PFSK-1 (cell line): Measurements from ENCODE around the gene TNP2.

Experiments
- FOXP2 ChIP-seq: optimal IDR thresholded peaks from 2 replicates; pipeline ENCODE3; 2011; ENCODE audit warnings: borderline replicate concordance, control low read depth, inconsistent platforms; ENCODE audit not compliant: insufficient read depth; ENCODE audit errors: extremely low read length, extremely low read depth
- POLR2AphosphoS5 ChIP-seq: IDR thresholded peaks from 2 replicates; pipeline ENCODE4 v1.6.1; 2012; ENCODE audit warnings: low read depth, mild to moderate bottlenecking, control low read depth, low read length, moderate library complexity
- REST ChIP-seq, 2 experiments: IDR thresholded peaks; 2 replicates each; pipeline versions ENCODE4 v1.6.1 to v1.8.0; 2011 to 2012; ENCODE audit warnings: low read depth in 2 of 2, low read length in 2 of 2, control low read depth in 1 of 2, inconsistent platforms in 1 of 2, mild to moderate bottlenecking in 1 of 2, moderate library complexity in 1 of 2; ENCODE audit not compliant: insufficient read depth in 1 of 2
- SIN3A ChIP-seq: IDR thresholded peaks from 2 replicates; pipeline ENCODE4 v1.6.1; 2012; ENCODE audit warnings: mild to moderate bottlenecking, low read length, moderate library complexity, borderline replicate concordance; ENCODE audit not compliant: insufficient read depth
- TAF1 ChIP-seq: IDR thresholded peaks from 2 replicates; pipeline ENCODE4 v1.6.1; 2012; ENCODE audit warnings: low read length, control low read depth, borderline replicate concordance; ENCODE audit not compliant: insufficient read depth

TNP2 gene

GRCh38 chr16:11292076-11292748 lies 23.1 kb upstream of the TNP2 start:
- TF ChIP-seq FOXP2 = no peak
- TF ChIP-seq REST (IDR thresholded peaks at IDR 0.05; ENCODE audit: insufficient read depth in 1 of 2, low read depth in 2 of 2, low read length in 2 of 2) = no peak
- no peak for TF ChIP-seq POLR2AphosphoS5
- no peak for TF ChIP-seq SIN3A

- TF ChIP-seq FOXP2 (no peak), SIN3A (no peak), REST (IDR thresholded peaks at IDR 0.05; ENCODE audit: insufficient read depth in 1 of 2, low read depth in 2 of 2, low read length in 2 of 2) (no peak), POLR2AphosphoS5 (no peak), TAF1 (no peak)
Measured at GRCh38 chr16:11291091-11291703, 22.1 kb upstream of the TNP2 start.

- TF ChIP-seq FOXP2 = no peak
- no peak for TF ChIP-seq POLR2AphosphoS5
- TF ChIP-seq TAF1 = no peak
- TF ChIP-seq SIN3A = no peak
- no peak for TF ChIP-seq REST (IDR thresholded peaks at IDR 0.05; ENCODE audit: insufficient read depth in 1 of 2, low read depth in 2 of 2, low read length in 2 of 2)
Measured at GRCh38 chr16:11290102-11290893, 21.2 kb upstream of the TNP2 start.

- no peak for TF ChIP-seq POLR2AphosphoS5
- no peak for TF ChIP-seq TAF1
- no peak for TF ChIP-seq FOXP2
Measured at GRCh38 chr16:11289202-11289601, 20.1 kb upstream of the TNP2 start.

- TF ChIP-seq POLR2AphosphoS5 (no peak), REST (IDR thresholded peaks at IDR 0.05; ENCODE audit: insufficient read depth in 1 of 2, low read depth in 2 of 2, low read length in 2 of 2) (peak in 1 of 2 experiments; percentile 50; a peak in 1 of 4 replicates)
Measured at GRCh38 chr16:11285842-11286241, 16.7 kb upstream of the TNP2 start.
